ENCODE data around the gene LYSMD3. TPM values are rescaled to one million over a fixed set of nuclear protein-coding genes. Genes with fewer than 3 reads are reported as not detected.

Gene LYSMD3
- total and polyA plus RNA-seq, 9 of the 15 experiments (the other 6 are each of a cell fraction or from before 2014, with no cell fraction given) = 9.5 to 42.3 (median 20.7) TPM

- TF ChIP-seq THAP12 (CRISPR knock-in tag; IDR thresholded peaks at IDR 0.05) = peak; percentile 73; the same call in 1 of the 2 replicates
- no peak for TF ChIP-seq BRF2 (IDR thresholded peaks at IDR 0.05; ENCODE audit: borderline replicate concordance, insufficient read depth, insufficient read length)
- 0 out of 2 replicates have a peak, but pooled peaks have one; percentile 25 for TF ChIP-seq TRIM28 (IDR thresholded peaks at IDR 0.05)
- TF ChIP-seq HOXB6 (CRISPR knock-in tag; IDR thresholded peaks at IDR 0.05; ENCODE audit: borderline replicate concordance) = no peak
- no peak for TF ChIP-seq PRMT5 (CRISPR knock-in tag; IDR thresholded peaks at IDR 0.05)
- no peak for TF ChIP-seq NFIX (CRISPR knock-in tag; IDR thresholded peaks at IDR 0.05; ENCODE audit: low read depth)
- TF ChIP-seq BRD9 (IDR thresholded peaks at IDR 0.05; ENCODE audit: low read depth, partially characterized antibody) = no peak
- no peak for TF ChIP-seq MEF2A (IDR thresholded peaks at IDR 0.05; ENCODE audit: control insufficient read depth, low read depth, low read length)
- TF ChIP-seq CLOCK (CRISPR knock-in tag; IDR thresholded peaks at IDR 0.05; ENCODE audit: borderline replicate concordance) = no peak
- TF ChIP-seq SFPQ (IDR thresholded peaks at IDR 0.05; ENCODE audit: low read depth, low read length) = no peak
- no peak; the same call in 1 of the 2 replicates for TF ChIP-seq STAG1 (CRISPR knock-in tag; IDR thresholded peaks at IDR 0.05; ENCODE audit: borderline replicate concordance)
- TF ChIP-seq HIVEP1 (CRISPR knock-in tag; IDR thresholded peaks at IDR 0.05) = no peak
- TF ChIP-seq CBFA2T2 (conservative IDR thresholded peaks at IDR 0.05) = no peak
- no peak for TF ChIP-seq POLR3A (IDR thresholded peaks at IDR 0.05; ENCODE audit: borderline replicate concordance, extremely low read depth, insufficient read depth, insufficient read length)
- TF ChIP-seq STAT5A (IDR thresholded peaks at IDR 0.05; ENCODE audit: borderline replicate concordance, low read length) = no peak
These were observed 54.9 kb downstream of the LYSMD3 start, which contains the start of the genes MBLAC2 and POLR3G (continued) for GRCh38 chr5:90474235-90475107.

All from K562 (cell line).